Measurements from ENCODE around the gene DHX16. TPM values are rescaled to one million over a fixed set of nuclear protein-coding genes. Genes with fewer than 3 reads are reported as not detected.
A peak's percentile ranks its signal among the peaks of the same experiment; 100 is the strongest.

Gene DHX16
- total RNA-seq, 1 experiment from 2014 or later = 46.4 TPM

DNA sequence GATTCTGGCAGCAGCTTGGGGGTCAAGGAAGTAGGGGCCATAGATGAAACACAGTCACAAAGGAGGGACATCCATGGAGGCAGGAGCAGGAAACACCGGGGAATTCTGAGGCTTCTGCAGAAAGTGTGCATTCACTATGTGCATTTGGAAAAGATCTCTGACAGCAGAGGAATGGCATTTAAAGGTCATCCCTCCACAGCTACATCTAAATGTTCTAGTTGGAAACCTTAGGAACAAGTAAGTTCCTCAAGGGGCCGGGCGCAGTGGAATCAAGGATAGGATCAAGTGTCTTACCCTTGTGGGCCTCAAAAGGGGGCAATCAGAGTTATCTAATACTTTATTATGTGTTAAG lies 17.1 kb downstream of the DHX16 start:
- POLR2A ChIA-PET (ENCODE audit: low non-redundant PET) = no interaction called here
- no peak for DNase-seq (ENCODE audit: low spot score)
- Histone ChIP-seq H3K27me3 (replicated peaks; ENCODE audit: insufficient read depth, low read depth, low read length, poor library complexity) (no peaks in the 10 kb centered on the region), H3K36me3 (ENCODE audit: insufficient read depth, low read length, poor library complexity, severe bottlenecking) (peaks cover 74% of the 10 kb centered on the region), H3K4me1 (ENCODE audit: insufficient read depth, low read length, poor library complexity, severe bottlenecking) (no peaks in the 10 kb centered on the region), H3K4me3 (ENCODE audit: low read depth, low read length, poor library complexity, severe bottlenecking) (no peak overlapping the region), H3K9me3 (ENCODE audit: low read depth, low read length, poor library complexity, severe bottlenecking) (no peaks in the 10 kb centered on the region), H3K27ac (ENCODE audit: low read depth, low read length, poor library complexity, severe bottlenecking) (no peak overlapping the region)
- no peak for TF ChIP-seq EZH2 (IDR thresholded peaks at IDR 0.05; ENCODE audit: borderline replicate concordance, low read depth, low read length, poor library complexity, severe bottlenecking)
- TF ChIP-seq, protein P1, sequence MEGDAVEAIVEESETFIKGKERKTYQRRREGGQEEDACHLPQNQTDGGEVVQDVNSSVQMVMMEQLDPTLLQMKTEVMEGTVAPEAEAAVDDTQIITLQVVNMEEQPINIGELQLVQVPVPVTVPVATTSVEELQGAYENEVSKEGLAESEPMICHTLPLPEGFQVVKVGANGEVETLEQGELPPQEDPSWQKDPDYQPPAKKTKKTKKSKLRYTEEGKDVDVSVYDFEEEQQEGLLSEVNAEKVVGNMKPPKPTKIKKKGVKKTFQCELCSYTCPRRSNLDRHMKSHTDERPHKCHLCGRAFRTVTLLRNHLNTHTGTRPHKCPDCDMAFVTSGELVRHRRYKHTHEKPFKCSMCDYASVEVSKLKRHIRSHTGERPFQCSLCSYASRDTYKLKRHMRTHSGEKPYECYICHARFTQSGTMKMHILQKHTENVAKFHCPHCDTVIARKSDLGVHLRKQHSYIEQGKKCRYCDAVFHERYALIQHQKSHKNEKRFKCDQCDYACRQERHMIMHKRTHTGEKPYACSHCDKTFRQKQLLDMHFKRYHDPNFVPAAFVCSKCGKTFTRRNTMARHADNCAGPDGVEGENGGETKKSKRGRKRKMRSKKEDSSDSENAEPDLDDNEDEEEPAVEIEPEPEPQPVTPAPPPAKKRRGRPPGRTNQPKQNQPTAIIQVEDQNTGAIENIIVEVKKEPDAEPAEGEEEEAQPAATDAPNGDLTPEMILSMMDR (conservative IDR thresholded peaks at IDR 0.05; ENCODE audit: low read depth, low read length) = no peak
- CTCF ChIA-PET = no interaction called here
- intact Hi-C loops (cut with micrococcal nuclease; ENCODE audit: unreplicated experiment) = no loop called here
- BruUV-seq (replicated peaks) = no TSS peak

DNA sequence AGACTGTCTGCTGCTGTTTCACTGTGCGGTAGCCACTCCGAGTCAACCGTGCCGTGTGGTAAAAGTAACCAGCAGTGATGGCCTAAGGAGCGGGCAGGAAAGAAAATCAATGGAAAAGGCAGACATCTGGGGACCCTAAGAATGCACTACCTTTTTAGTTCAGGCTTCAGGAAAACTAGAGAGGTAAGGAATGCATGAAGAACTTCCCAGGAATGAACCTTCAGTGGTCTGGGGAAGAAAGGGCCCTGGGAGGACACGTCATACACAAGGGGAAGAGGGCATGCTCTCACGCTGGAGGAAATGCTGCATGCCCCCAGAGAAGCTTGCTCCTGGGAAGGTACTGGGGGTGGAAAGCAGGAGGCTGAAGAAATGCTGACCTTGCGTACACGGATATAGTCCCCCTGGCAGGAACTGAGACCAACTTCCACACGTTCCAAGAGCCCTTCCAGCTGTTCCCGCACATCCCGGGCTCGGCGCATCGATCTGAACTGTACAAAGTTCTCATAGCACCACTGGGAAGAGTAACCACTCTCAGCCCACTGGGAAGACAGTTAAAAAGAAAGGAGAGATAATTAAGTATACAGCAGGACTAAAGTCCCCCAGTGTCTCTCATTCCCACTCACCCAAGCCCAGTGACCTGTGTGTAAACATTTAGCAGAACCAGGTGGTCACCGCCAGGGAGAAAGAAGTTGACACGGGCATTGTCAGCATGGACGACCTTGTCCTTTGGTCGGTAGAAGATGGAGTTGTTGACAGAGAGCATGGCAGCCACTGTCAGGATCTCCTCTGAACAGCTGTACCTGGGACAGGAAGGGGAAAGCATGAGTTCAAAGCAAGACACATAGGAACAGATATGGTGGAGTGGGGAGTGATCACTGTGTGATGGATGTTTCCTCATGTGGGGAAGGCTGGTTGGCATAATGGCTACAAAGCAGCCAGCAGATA lies 17.7 kb downstream of the DHX16 start:
- no peaks in the 10 kb centered on the region for H3K27me3 ChIP-seq (replicated peaks; ENCODE audit: insufficient read depth, low read depth, low read length, poor library complexity)
- no peaks in the 10 kb centered on the region for H3K9me3 ChIP-seq (ENCODE audit: low read depth, low read length, poor library complexity, severe bottlenecking)
- no peaks in the 10 kb centered on the region for H3K4me1 ChIP-seq (ENCODE audit: insufficient read depth, low read length, poor library complexity, severe bottlenecking)
- no peak for DNase-seq (ENCODE audit: low spot score)
- CTCF ChIA-PET = no interaction called here
- H3K27ac ChIP-seq (ENCODE audit: low read depth, low read length, poor library complexity, severe bottlenecking) = no peak overlapping the region
- intact Hi-C loops (cut with micrococcal nuclease; ENCODE audit: unreplicated experiment) = no loop called here
- H3K36me3 ChIP-seq (ENCODE audit: insufficient read depth, low read length, poor library complexity, severe bottlenecking) = peaks cover 71% of the 10 kb centered on the region
- BruUV-seq (replicated peaks) = TSS peak; percentile 36
- H3K4me3 ChIP-seq (ENCODE audit: low read depth, low read length, poor library complexity, severe bottlenecking) = no peak overlapping the region
- TF ChIP-seq, protein P1 (conservative IDR thresholded peaks at IDR 0.05; ENCODE audit: low read depth, low read length) = no peak
- TF ChIP-seq EZH2 (IDR thresholded peaks at IDR 0.05; ENCODE audit: borderline replicate concordance, low read depth, low read length, poor library complexity, severe bottlenecking) = no peak
- POLR2A ChIA-PET (ENCODE audit: low non-redundant PET) = no interaction called here

DNA sequence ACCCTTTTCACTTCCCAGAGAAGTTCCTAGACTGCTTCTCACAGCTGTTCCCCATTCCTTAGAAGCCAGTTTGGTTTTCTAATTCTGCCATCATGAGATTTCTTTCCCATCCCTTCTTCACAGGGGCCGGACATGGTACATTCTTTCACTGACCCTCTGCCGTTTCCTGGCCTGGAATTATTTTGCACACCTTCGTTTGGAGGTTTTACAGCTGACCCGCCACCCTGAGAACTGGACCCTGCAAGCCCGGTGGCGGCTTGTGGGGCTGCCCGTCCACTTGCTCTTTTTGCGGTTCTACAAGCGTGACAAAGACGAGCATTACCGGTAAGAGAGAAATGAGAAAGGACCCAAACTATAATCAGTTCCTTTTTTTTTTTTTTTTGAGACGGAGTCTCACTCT lies 21.7 kb downstream of the DHX16 start:
- no peaks in the 10 kb centered on the region for H3K9me3 ChIP-seq (ENCODE audit: low read depth, low read length, poor library complexity, severe bottlenecking)
- H3K27ac ChIP-seq (ENCODE audit: low read depth, low read length, poor library complexity, severe bottlenecking) = no peak overlapping the region
- POLR2A ChIA-PET (ENCODE audit: low non-redundant PET) = interaction anchor here (0.7 kb wide), 1 partner anchor 255 kb away, joined by 3 read pairs; no protein-coding TSS in a partner anchor
- CTCF ChIA-PET = no interaction called here
- H3K36me3 ChIP-seq (ENCODE audit: insufficient read depth, low read length, poor library complexity, severe bottlenecking) = peaks cover 54% of the 10 kb centered on the region
- peaks cover 10% of the 10 kb centered on the region for H3K4me1 ChIP-seq (ENCODE audit: insufficient read depth, low read length, poor library complexity, severe bottlenecking)
- H3K4me3 ChIP-seq (ENCODE audit: low read depth, low read length, poor library complexity, severe bottlenecking) = no peak overlapping the region
- no peak for TF ChIP-seq EZH2 (IDR thresholded peaks at IDR 0.05; ENCODE audit: borderline replicate concordance, low read depth, low read length, poor library complexity, severe bottlenecking)
- DNase-seq (ENCODE audit: low spot score) = no peak
- no peaks in the 10 kb centered on the region for H3K27me3 ChIP-seq (replicated peaks; ENCODE audit: insufficient read depth, low read depth, low read length, poor library complexity)
- intact Hi-C loops (cut with micrococcal nuclease; ENCODE audit: unreplicated experiment) = no loop called here
- no TSS peak for BruUV-seq (replicated peaks)

Measured in A673 (cell line).